HG03025 (cell line): Measurements from ENCODE around the gene RAPGEF3.

ENCODE experiments used
- ATAC-seq: cut with Tn5 transposase; IDR thresholded peaks from one replicate; pipeline ENCODE4 v1.9.1; 2021; ENCODE audit warnings: mild to moderate bottlenecking, moderate library complexity; ENCODE audit not compliant: unreplicated experiment, low FRiP score

RAPGEF3 gene, protein sequence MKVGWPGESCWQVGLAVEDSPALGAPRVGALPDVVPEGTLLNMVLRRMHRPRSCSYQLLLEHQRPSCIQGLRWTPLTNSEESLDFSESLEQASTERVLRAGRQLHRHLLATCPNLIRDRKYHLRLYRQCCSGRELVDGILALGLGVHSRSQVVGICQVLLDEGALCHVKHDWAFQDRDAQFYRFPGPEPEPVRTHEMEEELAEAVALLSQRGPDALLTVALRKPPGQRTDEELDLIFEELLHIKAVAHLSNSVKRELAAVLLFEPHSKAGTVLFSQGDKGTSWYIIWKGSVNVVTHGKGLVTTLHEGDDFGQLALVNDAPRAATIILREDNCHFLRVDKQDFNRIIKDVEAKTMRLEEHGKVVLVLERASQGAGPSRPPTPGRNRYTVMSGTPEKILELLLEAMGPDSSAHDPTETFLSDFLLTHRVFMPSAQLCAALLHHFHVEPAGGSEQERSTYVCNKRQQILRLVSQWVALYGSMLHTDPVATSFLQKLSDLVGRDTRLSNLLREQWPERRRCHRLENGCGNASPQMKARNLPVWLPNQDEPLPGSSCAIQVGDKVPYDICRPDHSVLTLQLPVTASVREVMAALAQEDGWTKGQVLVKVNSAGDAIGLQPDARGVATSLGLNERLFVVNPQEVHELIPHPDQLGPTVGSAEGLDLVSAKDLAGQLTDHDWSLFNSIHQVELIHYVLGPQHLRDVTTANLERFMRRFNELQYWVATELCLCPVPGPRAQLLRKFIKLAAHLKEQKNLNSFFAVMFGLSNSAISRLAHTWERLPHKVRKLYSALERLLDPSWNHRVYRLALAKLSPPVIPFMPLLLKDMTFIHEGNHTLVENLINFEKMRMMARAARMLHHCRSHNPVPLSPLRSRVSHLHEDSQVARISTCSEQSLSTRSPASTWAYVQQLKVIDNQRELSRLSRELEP

DNA sequence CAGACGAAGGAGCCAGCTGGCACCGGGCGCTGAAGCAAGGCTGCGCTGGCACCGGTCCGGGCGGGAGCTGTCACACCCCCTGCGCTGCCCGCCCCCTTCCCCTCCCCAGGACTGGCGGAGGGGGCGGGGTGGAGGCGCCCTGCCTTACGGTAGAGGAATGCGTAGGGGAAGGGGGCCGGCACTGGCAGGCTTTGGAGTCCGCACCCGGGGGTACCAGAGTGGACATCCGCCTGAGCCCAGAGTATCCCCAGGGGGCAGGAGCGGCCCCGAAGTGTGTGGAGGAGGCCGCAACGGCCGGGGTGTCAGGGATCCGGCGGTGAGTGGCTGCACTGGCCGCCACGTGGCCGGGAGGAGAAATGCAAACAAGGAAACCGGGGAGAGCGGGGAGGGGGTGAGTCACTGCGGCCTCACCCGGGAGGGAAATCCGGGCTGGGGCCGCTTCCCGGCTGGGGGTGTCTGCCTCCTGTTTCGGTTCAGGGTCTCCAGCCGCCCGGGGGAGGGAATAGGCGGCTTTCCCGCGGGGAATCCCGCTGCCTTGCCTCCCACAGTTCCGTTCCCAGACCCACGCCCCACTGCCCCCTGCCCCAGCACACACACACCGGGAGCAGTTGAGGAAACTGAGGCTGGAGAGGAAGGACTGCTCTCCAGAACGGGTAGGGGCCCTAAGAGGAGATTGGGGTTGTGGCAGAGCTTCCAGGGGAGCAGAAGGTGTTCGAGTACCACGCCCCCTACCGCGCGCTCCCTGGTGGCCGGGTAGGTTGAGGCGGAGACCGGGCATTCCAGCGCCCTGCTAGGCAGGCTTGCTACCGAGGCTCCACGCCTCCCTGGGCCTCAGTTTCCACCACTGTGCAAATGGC, at the start of gene RAPGEF3:
RAPGEF3 (minus strand) TSS at position 47 of the 857 bp plus-strand sequence. CDS start 324 bp downstream, outside the sequence.
- ATAC-seq: peak; percentile 36

DNA sequence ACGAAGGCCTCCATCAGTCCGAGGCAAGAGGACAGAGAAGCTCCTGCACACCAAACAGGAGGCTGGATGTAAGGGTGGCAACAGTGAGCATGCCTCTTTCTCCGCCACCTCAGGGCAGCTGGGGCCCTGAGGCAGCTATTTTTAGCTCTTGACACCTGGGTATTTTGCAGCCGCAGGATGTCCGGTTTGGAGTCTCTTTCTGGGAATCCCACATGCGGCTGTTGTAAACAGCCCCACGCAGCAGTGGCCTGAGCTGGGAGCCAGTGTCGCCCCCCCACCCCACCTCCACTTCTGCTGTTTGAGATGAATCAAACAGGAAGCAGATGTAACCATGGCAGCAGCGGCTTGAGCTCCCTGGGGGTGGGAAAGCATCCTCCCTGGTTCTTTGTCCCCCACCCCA, 49.4 kb upstream of the RAPGEF3 start:
- ATAC-seq: no peak

DNA sequence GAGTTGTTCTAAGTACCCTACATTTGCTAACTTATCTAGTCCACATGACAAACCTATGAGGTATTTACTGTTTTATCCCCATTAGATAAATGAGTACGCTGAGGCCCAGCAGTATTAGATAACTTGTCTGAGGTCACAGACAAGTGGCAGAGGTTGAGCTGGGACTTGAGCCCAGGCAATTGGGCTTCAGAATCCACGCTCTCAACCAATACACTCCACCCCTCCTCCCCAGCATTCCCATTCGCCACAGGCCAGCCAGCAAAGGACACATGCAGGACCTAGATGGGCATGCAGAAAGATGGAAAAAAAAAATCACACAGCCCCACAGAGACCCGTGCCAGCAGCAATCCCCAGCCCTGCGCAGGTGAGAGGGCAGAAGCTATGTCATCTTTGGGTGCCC, 48.7 kb upstream of the RAPGEF3 start:
- no peak for ATAC-seq

DNA sequence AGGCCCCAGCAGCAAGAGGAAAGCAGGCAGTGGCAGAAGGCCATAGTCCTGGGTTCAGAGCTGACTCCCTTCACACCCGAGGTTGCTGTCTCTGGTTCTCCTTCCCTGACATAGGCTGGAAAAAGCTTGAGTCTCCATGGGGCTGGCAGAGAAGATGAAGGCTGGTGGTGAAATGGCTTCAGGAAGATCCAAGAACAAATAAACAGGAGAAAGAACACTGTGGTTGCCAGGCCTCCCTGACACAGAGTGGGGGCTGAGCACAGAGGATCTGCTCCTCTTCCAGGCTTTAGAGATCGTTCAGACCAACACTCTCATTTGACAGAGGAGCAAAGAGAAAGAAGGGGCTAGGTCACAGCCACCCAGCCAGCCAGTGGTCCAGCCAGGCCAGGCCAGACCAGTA, 46.7 kb upstream of the RAPGEF3 start:
- no peak for ATAC-seq

DNA sequence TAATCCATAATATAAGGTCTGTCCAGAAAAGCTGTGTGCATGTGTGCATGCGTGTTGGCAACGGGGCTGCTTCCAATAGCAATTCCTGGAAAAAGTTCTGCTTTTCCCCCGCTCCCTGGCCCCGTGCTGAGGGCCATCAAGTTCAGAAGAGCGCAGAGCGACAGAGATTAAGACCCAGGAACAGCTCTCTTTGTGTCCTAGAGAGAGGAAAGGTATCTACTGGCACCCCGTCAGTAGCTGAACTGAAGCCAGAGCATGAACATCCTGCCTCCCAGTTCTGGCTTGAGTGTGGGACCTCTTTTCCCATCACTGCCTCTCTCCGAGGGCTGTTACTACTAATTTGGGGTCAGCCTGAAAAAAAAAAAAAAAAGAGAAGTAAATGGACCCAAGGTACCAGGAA, 45.5 kb upstream of the RAPGEF3 start:
- ATAC-seq: no peak

DNA sequence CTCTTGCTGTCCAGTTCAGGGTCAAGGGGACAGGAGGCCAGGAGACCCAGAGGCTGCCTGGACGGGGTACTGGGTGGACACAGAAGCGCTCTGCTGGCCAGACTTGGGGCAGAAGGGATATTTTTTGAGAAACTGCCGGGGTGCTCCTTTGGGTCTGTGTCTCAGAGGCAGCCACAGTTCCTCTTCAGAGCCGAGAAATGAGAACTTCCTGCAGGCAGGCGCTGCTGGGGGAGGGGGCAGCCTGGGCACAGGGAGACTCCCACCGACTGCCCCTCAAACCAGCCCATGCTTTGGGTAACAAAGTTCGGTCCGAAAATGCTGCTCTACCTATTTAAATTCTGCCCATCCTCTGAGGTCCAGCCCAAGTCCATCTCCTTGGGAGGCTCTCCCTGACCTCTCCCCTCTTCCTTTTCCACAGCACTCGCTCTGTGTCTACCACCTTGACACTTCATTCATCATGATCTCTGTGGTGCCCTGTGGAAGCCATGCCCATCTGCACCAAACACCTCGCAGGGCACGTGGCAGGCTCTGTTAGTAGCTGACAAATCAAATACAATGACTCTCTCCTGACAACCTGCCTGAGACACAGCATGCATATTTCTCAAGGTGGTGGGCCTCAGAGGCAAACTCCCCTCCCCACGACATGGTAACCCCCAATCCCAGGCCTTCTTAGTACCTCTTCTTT, 44.7 kb upstream of the RAPGEF3 start:
- ATAC-seq: no peak

DNA sequence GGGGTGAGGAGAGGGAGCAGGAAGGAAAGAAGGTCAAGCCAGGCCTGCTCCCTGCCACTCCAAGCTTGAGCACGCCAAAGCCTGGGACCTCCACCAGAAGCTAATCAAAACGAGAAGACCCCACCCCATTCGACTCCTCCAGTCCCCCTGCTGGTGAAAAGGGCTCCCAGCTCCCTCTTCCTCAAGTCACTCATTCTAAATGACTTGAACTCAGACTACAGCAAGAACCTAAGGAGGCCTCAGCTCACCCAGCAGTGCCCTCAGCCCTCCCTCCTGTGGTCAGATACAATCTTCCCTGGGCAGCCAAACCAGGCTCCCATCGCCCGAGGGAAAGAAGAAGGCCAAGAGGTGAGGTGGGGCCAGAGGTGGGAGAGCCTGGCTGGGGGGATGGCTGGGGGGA, 43.6 kb upstream of the RAPGEF3 start:
- no peak for ATAC-seq

DNA sequence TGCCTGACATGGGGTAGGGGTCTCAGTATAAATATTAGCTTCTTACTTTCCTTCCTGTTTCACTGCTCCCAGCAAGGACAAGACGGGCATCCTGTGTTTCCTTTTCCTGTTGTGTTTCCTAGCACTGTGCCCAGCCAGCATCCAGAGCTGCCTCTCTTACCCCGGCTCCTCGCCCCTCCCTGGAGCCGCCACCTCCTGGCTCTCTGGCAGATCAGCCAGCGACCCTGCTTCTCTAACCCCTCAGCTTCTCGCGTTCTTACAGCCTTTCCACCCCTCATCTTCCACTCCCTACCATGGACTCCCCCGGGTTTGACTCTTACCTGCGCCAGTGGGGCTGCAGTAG, 43.2 kb upstream of the RAPGEF3 start:
- ATAC-seq: no peak

DNA sequence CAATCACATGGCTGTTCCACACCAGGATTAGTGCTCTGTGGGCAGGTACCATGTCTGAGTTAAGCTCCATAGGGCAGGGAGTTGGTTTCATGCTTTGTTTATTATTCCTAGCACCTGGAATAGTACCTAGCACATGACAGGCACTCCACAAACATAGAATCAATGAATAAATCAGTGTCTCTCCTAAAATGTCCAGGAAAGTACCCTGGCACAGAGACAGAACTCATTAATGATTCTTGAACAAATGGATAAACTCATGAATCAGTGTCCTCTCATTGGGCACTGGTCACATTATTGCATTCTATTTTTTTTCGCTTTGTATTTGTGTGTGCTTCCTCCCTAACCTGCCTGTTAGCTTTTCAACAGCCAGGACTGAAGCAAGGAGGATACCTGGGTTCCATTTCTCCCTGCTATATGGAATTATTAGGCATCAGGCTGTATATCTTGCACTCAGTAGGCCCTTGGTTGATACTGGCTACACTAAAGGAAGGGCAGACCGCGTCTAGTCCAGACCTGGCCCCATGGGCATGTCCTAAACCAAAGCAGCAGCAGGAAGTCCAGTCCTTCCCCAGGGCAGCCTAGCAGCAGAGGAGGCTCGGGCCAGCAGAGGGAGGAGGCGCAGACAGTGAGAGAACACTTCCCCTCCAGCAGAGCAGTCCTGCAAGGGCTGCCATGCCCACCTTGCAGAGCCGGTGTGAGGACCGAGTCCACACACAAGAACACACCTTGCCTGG, 42.7 kb upstream of the RAPGEF3 start:
- no peak for ATAC-seq

DNA sequence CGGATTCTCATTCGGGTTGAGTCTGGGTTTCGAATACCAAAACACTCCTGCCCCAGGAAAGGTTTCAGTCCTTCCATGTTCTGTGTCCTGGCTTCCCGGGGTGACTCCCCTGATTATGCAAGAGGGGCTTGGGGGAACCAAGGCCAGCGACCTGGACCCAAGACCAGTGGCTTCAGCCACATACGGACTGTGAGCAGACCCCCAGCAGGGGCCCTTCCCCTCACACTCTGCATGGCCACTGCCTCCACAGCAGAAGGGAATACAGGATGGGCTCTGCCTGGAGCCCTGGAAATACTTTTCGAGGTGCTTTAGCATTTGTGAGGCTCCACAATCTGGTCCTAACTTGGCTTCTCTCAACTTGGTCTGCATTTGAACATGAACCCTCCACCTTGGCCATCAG, 41.9 kb upstream of the RAPGEF3 start:
- no peak for ATAC-seq

DNA sequence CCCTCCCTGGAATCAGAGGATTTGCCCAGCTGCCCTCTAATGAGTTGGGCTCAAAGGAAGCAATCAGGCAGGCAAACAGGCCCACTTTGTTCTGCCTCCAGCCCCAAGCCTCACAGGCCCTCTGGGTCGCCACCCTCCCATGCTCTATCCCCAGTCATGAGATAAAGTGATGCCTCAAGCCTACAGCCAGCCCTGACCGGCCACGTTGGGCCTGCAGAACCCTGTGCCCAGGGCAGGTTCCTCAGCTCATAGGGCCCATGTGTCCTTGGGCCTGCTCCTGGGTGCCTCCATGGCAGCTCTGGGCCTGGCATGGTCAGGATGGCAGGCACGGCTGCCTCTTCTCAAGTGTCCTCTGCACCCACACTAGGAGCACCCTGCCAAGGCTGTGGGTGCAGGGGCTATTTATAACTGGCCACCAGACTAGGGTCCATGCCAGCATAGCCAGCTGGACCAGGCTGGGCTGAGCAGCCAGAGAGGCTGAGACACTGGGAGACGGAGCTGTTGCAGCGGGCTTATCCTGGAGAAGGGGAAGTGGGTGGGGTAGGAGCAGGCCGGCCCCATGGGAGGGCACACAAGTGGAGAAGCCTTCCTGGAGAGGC, 40.8 kb upstream of the RAPGEF3 start:
- no peak for ATAC-seq

DNA sequence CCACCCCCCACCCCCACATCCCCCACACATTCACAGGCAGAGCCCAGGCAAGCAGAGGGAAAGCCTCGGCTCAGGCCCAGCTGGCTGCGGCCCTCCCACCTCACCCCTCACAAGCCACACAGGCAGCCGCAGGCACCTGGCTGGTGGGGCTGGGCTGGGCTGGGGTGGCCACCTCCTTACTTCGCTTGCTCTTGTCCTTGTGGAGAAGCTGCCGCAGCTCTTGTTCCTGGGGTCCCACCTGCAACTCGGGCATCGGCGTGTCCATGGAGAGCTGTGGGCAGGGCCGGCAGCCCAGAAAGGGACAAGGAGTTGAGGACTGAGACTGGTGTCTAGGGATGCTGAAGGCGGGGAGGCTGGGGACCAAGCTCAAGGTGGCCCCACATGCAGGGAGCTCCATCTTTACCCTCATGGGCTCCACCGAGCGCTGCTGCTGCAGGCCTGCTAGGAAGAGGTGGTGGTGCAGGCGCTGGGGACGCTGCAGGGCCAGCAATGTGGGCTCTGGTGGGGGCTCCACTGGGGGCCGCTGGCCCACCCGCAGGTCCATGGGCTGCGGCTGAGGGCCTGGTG, 39.8 kb upstream of the RAPGEF3 start:
- ATAC-seq: no peak

DNA sequence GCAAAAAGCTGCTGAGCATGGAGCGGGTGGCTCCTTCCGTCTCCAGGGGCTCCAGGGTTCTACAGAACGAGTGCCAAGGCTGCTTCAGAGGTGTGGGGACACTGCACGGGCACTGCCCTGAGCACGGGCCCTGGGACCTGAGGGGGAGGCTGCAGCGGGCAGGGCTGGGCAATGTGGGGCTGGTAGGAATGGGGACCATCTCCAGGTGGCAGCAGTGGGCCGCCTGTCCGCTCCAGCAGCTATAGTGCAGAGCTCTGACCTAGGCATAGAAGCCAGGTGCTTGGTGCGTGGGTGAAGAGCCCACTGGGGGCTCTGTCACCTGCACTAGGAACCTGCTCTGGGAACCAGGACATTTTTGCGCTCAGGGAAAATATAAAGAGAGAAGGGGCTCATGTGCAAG, 38.8 kb upstream of the RAPGEF3 start:
- ATAC-seq: no peak

DNA sequence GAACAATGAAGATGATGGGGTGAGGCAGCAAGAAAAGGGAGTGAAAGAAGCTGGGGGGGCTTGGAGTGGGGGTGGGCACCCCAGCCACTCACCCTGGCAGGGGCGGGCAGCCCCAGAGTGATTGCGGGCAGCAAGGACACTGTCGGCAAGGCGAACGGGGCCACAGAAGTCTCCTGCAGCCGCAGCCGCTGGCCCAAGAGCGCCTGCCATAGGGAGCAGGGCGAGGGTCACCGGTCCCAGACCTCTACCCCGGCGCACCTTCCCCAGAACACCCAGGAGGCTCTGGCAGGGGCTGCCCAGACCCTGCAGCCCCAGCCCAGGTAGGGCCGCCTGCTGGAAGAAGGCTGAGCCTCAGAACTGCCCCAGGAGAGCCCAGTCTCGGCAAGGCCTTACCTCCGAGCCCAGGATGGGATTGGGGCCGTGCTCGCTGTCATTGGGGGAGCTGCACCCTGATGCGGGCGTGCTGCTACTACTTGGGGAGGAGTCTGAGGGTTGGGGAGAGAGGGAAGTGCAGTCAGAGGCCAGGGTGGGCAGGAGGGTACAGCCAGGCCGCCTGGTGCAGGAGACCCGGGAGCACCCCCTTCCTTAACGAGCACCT, 37.2 kb upstream of the RAPGEF3 start:
- ATAC-seq: no peak

DNA sequence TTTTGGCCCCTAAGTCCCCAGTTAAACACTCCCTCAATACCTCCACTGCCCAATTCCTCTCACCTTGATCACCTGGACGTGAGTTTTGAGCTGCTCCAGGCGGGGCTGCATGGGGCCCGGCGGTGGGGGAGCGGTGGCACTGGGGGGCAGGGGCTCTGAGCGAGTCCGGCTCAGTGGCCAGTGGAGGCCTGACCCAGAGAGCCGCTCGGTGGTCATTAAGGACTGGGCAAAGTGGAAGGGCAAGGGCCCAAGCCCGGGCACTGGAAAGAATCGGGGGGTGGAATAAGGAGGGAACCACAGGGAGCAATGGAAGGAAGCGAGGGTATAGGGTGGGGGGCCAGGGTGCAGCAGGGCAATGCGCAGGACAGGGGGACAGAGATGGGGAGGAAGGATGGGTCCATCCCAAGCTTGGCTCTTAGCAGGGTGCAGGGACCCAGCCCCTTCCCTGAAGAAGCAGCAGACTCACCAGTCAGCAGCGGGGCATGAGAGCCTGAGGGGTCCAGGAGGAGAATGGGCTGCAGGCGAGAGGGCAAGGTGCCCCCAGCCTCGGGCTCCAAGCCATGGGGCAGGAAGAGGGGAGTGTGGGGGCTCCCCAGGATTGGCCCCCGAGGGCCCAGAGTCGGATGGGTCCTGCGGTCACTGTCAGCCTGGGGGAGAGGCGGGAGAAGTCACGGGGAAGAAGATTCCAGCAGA, 36.6 kb upstream of the RAPGEF3 start:
- ATAC-seq: no peak

DNA sequence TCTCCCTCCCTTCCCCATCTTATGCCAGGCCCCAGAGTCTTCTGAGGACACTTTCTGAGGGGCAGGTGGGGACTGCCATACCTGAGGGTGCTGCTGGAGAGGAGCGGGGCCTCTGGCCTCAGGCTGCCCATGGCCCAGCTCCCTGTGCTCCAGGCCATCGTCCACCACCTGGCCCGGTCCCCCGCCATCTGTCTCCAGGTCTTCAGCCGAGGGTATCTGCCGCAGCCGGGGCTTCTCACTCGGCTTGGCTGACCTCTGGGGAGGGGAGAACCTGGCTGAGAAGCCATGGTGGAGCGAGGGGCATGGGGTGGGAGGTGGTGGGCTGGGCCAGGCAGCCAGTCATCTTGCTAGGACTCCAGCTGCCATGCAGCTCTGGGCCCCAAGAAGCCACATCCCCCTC, 36.0 kb upstream of the RAPGEF3 start:
- ATAC-seq: no peak

DNA sequence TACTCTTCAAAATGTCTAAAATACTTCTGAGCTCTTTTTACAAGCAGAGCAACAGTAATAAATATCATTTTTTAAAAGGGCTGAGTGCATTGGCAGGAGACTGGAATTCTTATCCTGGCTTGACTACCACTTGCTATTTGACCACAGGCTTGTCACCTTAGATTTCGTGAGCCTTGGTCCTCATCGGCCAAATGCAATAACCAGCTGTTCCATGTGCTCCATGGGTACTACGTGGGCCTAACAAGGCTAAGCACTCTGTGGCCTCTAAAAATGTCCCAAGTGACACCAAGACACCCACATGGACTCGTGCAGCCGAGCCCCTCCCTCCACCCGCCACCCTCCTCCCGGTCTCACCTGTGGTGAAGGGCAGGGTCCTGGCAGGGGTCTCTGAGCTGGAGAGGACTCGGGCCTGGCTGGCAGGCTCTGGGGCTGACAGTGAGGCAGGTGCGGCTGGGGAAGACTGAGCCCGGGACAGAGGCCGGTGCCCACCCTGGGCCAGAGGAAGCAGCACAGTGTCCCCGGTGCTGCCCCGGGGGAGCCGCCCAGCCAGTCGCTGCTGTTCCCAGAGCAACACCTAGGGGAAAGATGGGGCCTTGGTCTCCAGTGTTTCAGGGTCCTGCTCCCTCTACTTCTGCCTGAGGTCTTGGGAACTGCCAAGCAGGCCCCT, 34.5 kb upstream of the RAPGEF3 start:
- ATAC-seq: no peak
